ENCODE results near the gene RMI2.

The RMI2 gene

DNA sequence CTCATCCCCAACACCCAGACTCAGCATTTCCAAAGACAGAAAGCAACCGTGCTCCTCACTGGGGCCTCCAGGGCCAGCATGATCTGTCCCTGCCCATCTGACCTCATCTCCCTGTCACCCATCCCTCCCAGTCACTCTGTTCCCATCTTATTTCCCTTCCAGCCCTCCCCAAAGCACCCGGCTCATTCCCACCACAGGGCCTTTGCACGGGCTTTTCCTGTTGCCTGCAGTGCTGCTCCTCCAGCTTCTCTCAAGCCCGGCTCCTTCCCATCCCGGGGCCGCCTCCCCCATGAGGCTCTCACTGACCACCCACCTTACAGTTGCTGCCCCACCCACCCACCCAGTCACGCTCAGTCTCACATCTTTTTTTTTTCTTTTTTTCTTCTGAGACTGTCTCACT lies 54.8 kb downstream of the RMI2 start:
- Mint-ChIP-seq H3K4me1 (ENCODE audit: low read depth) (no peaks in the 10 kb centered on the region), H3K27ac (no peak overlapping the region), H3K9me3 (no peaks in the 10 kb centered on the region), H3K36me3 (ENCODE audit: low read depth) (no peaks in the 10 kb centered on the region), H3K27me3 (no peaks in the 10 kb centered on the region), H3K4me3 (no peak overlapping the region)

All from stimulated activated naive CD8-positive, alpha-beta T cell treated with anti-CD3 and anti-CD28 coated beads, Interleukin-15, Interleukin-2, amounts not matched to agents 100 ng/mL and 50 ng/mL, for 24 hours (primary cell).